Inflammatory macrophage treated with lipopolysaccharide for 4 hours (primary cell): ENCODE results near the gene ZP1.

Experiments
- DNase-seq: peaks from one replicate; pipeline ENCODE4 v3.0.0-alpha.2; 2020

The ZP1 gene

GRCh38 chr11:60859616-60860250 lies 7.6 kb upstream of the ZP1 start:
- DNase-seq = no peak

- no peak for DNase-seq
Observed at GRCh38 chr11:60860943-60861342, 6.4 kb upstream of the ZP1 start.

- no peak for DNase-seq
Observed at GRCh38 chr11:60862171-60862570, 5.2 kb upstream of the ZP1 start.

DNA sequence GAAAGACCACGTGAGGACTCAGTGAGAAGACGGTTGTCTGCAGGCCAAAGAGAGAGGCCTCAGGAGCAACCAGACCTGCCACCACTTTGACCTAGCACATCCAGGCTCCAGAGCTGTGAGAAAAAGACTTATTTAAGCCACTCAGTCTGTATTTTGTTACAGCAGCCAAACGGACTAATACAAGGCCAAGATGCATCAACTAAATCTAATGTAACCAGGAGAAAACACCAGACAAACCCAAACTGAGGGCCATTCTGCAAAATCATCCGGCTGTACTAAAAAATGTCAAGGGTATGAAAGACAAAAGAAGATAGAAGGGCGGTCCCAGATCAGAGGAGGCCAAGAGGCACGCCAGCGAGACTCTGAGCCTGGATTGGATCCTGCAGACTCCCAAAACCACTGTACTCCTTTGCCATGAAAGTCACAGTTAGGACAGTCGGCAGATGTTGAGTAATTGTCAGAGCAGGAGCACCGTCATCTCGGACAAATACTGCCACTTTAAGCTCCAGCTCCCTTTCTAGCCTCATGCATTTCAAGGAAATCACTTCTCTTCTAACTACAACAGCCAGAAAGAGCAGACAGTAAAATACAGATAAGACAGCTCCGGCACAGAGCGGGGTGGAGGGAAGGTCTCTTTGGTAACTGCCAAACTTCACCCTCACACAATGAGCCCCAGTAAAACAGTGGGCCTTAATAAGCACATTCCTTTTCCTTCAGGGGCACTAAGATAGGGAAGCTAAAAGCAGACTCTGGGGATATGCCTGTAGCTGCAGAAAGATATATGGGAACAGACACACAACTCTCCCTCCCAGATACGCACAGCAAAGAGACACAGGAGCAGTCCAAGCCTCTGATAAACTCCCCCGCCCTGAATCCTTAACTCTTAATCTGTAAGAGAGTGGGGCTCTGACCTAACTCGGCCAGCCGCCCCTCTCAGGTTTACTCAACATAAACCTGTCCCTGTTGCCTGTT lies 3.5 kb upstream of the ZP1 start:
- no peak for DNase-seq

GRCh38 chr11:60864856-60865513 lies 2.4 kb upstream of the ZP1 start:
- no peak for DNase-seq

- DNase-seq = no peak
Observed at GRCh38 chr11:60867871-60868681, 734 bp downstream of the ZP1 start.

DNA sequence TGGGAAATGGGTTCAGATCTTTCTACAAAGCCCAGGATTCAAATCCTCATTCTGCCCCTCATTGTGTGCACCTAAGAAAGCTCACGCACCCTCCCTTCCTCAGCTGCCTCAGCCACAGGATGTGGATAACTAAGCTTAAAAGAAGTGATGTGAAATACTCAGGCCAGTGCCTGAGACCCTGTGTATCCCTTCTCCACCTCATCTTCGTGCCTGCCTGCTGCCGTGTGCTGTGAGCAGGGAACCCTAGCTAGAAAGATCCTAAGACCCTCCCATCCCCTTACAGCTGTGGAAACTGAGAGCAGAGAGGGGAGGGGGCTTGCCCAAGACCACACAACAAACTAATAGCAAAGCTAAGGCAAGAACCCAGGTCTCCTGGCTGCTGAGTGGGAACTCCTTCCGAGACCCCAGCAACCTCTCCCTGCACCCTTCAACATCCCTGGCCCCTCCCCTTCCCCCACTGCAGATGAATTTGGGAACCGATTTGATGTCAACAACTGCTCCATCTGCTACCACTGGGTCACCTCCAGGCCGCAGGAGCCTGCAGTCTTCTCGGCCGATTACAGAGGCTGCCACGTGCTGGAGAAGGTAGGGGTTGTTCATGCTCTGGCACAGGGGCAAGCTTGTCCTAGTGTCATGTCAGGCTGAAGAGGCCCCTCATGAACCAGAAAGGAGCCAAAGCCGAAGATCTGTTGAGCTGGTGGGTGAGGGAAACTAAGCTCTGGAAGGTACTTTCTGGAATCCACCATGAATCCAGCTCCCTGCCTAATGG lies 1.5 kb downstream of the ZP1 start:
- DNase-seq = no peak

GRCh38 chr11:60869451-60869825 lies 2.1 kb downstream of the ZP1 start:
- DNase-seq = no peak

DNA sequence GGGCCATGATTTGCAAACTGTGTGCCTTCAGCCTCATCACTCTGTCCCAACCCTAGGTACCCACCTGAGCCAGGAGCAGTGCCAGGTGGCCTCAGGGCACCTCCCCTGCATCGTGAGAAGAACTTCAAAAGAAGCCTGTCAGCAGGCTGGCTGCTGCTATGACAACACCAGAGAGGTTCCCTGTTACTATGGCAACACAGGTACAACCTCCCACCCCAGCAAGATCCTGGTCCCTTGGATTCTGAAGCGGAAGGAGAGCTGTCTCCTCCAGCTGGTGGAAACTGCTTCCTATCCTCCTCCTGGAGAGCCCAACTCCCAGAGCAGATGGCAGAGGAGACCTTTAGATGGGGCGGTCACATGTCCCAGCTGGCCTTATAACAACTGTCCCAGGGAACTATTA lies 2.9 kb downstream of the ZP1 start:
- DNase-seq = no peak

GRCh38 chr11:60870733-60871377 lies 3.5 kb downstream of the ZP1 start:
- DNase-seq = no peak

DNA sequence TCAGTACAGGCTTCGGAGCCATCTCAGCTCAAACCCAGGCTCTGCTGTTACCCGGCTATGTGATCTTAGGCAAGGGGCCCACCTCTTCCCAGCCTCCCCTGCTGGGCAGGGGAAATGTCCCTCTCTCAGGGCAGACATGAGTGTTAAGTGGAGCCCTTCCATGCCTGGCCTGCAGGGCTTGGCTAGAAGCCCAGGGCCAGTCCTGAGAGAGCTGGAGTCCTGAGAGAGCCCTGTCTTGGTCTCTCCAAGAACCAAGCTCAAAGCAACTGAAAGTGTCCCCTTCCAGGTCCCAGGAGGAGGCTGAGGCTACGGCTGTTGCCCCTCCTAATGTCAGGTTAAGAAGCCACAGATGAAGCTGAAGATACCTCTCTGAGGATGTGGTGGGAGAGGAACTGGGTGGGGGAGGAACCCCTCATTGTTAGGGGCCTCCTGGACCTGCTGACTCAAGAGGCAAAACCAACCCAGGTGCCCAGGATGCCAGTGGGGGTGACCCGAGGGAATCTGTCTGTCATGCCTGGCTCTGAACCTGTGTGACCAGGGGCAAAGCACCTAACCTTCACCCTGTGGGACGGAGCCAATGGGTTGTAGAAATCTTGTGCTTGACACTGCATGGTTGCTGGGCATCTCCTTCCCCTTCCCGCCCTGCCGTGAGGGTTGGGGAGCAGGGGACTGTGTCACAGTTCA lies 4.2 kb downstream of the ZP1 start:
- no peak for DNase-seq

DNA sequence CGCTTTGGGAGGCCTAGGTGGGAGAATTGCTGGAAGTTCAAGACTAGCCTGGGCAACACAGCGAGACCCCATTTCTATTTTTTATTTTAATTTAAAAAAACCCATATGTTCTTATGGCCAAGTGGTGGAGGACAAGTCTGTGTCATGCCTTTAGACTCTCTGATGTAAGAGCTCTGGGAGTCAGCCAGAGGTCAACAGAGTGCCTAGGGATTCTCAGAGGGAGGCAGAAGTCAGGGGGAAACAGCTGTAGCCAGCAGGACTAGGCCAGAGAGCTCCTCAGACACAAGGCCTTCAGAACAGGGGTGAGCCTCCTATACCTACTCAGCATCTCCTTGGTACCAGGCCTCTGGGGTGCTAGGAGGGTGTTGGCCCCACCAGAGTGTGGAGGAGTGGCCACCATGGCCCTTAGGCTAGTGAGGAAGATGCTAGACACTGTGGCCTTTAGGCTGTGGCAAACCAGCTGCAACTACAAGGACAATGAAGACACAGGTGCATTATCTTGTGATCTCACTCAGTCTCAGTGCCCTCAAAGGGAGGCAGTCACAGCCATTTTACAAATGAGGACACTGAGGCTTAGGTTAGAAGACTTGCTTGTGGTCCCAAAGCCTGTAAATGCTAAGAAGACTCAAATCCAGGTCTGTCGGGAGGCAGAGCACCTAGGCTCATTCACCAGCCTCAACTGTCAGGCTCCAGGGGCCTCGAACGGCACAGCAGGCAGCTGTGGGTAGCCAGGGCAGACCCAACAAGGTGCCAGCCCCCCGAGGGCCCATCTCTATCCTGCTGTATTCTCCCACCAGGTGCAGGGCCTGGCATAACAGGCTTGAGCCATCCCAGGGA lies 5.0 kb downstream of the ZP1 start:
- peak; percentile 19 for DNase-seq

- peak; percentile 45 for DNase-seq
Observed at GRCh38 chr11:60872961-60873524, 5.7 kb downstream of the ZP1 start.

- DNase-seq = no peak
Observed at GRCh38 chr11:60873533-60873932, 6.2 kb downstream of the ZP1 start.

DNA sequence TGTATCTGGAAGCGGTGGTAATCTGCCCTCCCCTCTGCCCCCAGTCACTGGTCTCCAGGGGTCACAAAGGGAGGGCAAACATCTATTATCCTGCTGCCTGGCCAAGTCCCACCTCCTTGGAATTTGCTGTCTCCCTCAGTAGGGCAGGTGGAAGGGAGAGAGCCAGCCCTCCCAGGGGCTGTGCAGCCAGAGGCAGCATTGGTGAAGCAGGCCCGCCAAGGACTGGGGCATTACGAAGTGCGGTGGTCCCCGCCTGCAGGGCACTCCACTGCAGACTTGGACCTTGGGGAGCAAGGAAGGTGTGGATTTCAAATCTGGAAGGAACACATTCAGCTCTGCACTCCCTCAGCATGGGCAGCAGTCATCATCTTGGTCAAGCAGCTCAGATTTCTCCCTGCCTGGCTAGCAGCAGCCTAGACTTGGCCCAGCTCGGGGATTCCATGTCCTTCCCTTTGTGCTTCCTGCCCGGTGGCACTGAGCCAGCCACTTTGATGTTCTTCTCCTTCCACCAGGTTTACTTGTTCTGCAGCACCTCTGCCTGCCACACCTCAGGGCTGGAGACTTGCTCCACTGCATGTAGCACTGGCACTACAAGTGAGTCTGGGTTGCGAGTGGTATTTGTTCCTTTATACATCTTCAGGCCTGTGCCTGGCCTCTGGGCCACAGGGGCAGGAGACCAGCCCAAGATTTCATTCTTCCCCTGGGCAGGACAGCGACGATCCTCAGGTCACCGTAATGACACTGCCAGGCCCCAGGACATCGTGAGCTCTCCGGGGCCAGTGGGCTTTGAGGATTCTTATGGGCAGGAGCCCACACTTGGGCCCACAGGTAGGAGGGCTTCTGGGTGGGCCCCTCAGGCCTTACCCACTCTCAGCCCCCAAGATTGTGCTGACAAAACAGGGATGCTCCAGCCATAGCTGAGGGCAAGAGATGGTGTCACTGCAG lies 7.4 kb downstream of the ZP1 start:
- DNase-seq = no peak

- no peak for DNase-seq
Observed at GRCh38 chr11:60875366-60876167, 8.2 kb downstream of the ZP1 start.

DNA sequence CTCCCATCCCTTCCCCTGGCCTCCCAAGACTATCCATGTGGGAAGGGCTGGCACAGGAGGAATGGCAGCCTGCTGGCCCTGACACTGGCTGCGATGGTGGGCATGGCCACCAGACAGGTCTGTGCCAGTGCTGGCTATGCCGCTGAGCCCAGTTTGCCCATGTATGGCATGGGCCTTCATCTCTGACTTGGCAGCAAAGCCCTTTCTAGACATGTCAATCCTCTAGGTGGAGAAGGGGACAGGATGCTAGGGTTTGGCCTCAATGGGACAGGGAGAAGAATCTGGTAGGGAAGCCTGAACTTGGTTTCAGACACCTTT lies 8.8 kb downstream of the ZP1 start:
- no peak for DNase-seq
